Liver (tissue), 2 donors: ENCODE measurements around the gene SNAPC4.

ENCODE experiments used
- RAD21 ChIP-seq, 2 donors: IDR thresholded peaks; 2 replicates each; pipeline ENCODE4 v1.6.1; 2016; ENCODE audit warnings: antibody characterized with exemption in 2 of 2, mild to moderate bottlenecking in 2 of 2
- TF ChIP-seq, protein P1 (sequence below): IDR thresholded peaks from 2 replicates; pipeline ENCODE4 v1.6.1; 2016; ENCODE audit warnings: antibody characterized with exemption
- donor health status: healthy.

DNA sequence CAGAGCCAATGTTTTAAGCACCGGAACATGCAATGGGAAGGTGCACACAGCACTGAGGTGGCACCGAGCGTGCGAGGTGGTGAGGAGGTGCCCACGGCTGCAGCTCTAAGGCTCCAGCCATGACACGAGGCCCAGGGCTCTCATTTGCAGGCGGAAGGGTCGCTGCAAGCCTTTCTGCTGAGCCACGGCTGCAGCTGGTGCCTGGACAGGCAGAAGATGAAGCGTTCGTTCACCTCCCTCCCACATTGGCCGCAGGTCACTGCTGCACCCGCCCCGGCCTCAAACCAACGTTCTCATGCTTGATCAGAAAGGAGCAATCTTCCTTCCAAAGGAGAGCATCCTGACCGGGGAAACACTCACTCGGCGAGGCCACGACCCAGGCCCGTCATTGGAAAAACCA, 44.1 kb upstream of the SNAPC4 start:
- TF ChIP-seq, protein P1, sequence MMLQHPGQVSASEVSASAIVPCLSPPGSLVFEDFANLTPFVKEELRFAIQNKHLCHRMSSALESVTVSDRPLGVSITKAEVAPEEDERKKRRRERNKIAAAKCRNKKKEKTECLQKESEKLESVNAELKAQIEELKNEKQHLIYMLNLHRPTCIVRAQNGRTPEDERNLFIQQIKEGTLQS: no peak
- TF ChIP-seq RAD21 (IDR thresholded peaks at IDR 0.05): no peak
